Aorta (tissue), 5 donors: ENCODE data around the gene PTPA. TPM values are rescaled to one million over a fixed set of nuclear protein-coding genes. Genes with fewer than 3 reads are reported as not detected.
"Not testable (repeated sequence)": the region's sequence is repeated elsewhere in the genome, so short reads cannot be mapped to it uniquely, and the experiment has no call there.

Experiments used
- ATAC-seq: fragments of 200-7000 bp; cut with Tn5 transposase; one replicate; pipeline ENCODE4 v1.9.1; 2022; ENCODE audit warnings: moderate library complexity; ENCODE audit not compliant: low FRiP score
- DNase-seq, 2 donors: peaks; one replicate each; pipeline ENCODE4 v3.0.0-alpha.2; 2020
- H3K27ac ChIP-seq, 2 donors: one replicate each; pipeline ENCODE4 v1.5.1; 2013; ENCODE audit warnings: low read length in 2 of 2, mild to moderate bottlenecking in 2 of 2, moderate library complexity in 2 of 2, control low read depth in 1 of 2, inconsistent platforms in 1 of 2, low read depth in 1 of 2
- H3K27me3 ChIP-seq, 2 donors: one replicate each; pipeline ENCODE4 v1.6.1; 2013; ENCODE audit warnings: control low read depth in 1 of 2, low read length in 1 of 2, mild to moderate bottlenecking in 1 of 2, moderate library complexity in 1 of 2; ENCODE audit not compliant: insufficient read depth in 2 of 2, control insufficient read depth in 1 of 2
- H3K36me3 ChIP-seq, 2 donors: one replicate each; pipeline ENCODE4 v1.6.1; 2013; ENCODE audit warnings: control low read depth in 1 of 2, low read length in 1 of 2, mild to moderate bottlenecking in 1 of 2; ENCODE audit not compliant: insufficient read depth in 2 of 2, control insufficient read depth in 1 of 2
- H3K4me1 ChIP-seq, 2 donors: one replicate each; pipeline ENCODE4 v1.6.1; 2013; ENCODE audit warnings: low read length in 2 of 2, control low read depth in 1 of 2, mild to moderate bottlenecking in 1 of 2, moderate library complexity in 1 of 2; ENCODE audit not compliant: insufficient read depth in 2 of 2, control insufficient read depth in 1 of 2
- H3K4me3 ChIP-seq, 2 donors: one replicate each; pipeline ENCODE4 v1.5.1; 2013; ENCODE audit warnings: low read length in 2 of 2, control low read depth in 1 of 2, mild to moderate bottlenecking in 1 of 2
- H3K9me3 ChIP-seq: one replicate; pipeline ENCODE4 v1.6.1; 2013; ENCODE audit warnings: mild to moderate bottlenecking, low read length; ENCODE audit not compliant: control insufficient read depth
- WGBS, 2 donors: extraction: QIAGEN DNeasy Blood & Tissue Kit; methylation state at CpG; one replicate each; pipeline ENCODE4 v1.1.7; 2013; 5-methylcytosine and 5-hydroxymethylcytosine counted together
- intact Hi-C, 2 donors: fragments of 100-400 bp; cut with DNase I; formaldehyde crosslinking; loops; one replicate each; pipeline versions ENCODE4 v1.14.2 to v1.15.0; 2022
- polyA plus RNA-seq, 2 donors: library from polyadenylated mRNA; stranded (reverse); fragments of 200-250 nt; gene quantifications; one replicate each; pipeline ENCODE4 v1.2.3, GENCODE V29; 2013
- total RNA-seq, 2 donors: library from RNA; stranded (reverse); fragmentation: NEBNext Ultra II Directional; extraction: Animal tissue kit (Norgen Biotek cat#: 25700); gene quantifications; one replicate each; pipeline ENCODE4 v1.2.1, GENCODE V29; 2021
- donor health status: healthy with polysubstance abuse.
- donor health status: Bipolar disorder and iron deficiency.
- donor health status: DM: no; HTN: no; CAD: no.
- donor health status: DM: no; HTN: no; CAD: no.
- donor health status: DM: yes; HTN: yes; CAD: no.

The PTPA gene
- total and polyA plus RNA-seq, 4 donors = 60.6 to 156 (median 76.7) TPM

DNA sequence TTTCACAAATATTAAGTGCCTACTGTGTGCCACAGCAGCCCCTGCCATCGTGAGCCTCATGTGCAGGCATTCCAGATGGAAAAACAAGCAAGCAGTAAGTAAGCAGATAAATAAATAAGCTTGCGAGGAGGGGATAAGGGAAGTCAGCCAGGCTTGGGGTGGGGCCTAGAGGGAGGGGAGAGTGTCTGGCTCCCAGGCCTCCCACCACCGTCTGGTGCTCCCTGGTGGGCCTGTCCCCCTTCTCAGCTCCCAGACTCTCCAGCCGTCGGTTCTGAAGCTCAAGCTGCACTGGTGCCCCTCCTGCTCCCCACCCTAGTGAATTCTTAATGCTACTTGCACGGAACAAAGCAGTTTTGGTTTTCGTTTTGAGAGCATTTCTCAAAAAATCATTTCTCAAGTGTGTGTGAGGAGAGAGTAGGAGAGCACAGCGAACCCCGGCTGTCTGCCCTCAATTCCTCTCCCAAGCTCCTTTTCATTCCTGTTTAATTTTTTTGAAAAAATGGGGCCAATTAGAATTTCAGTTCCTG lies 73.4 kb downstream of the PTPA start:
- intact Hi-C loops = loop anchor here in 1 of 2 donors (10.0 kb wide), 1 partner anchor 60 kb away; no protein-coding TSS in a partner anchor
- H3K27ac ChIP-seq = no peak overlapping the region
- H3K4me1 ChIP-seq = no peaks in the 10 kb centered on the region
- H3K9me3 ChIP-seq = no peaks in the 10 kb centered on the region
- no peaks in the 10 kb centered on the region for H3K27me3 ChIP-seq
- ATAC-seq (no peak), DNase-seq (no peak)
- 79 to 90% methylated on average over 8 to 9 of the region's 9 CpGs for WGBS, 2 donors
- no peak overlapping the region for H3K4me3 ChIP-seq
- H3K36me3 ChIP-seq = no peaks in the 10 kb centered on the region

DNA sequence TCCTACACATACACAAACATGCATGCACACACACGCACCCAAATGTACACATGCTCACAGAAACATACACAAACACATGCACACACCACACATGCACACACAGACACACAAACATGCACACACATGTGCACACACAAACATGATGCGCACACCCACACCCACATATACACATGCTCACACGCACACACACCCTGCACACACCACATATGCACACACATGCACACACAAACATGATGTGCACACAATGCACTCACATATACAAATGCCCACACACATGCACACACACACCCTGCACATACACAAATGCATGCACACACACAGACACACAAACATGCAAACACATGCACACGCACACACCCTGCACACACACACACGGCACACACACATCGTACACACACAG lies 74.2 kb downstream of the PTPA start:
- WGBS, 2 donors = 90 to 93% methylated on average over 6 of the region's 6 CpGs
- Histone ChIP-seq H3K4me1 (no peaks in the 10 kb centered on the region), H3K4me3 (no peak overlapping the region), H3K27ac (no peak overlapping the region), H3K9me3 (no peaks in the 10 kb centered on the region), H3K36me3 (no peaks in the 10 kb centered on the region), H3K27me3 (no peaks in the 10 kb centered on the region)
- DNase-seq = no peak
- intact Hi-C loops = loop anchor here in 1 of 2 donors (10.0 kb wide), 1 partner anchor 59 kb away; no protein-coding TSS in a partner anchor
- no peak for ATAC-seq

DNA sequence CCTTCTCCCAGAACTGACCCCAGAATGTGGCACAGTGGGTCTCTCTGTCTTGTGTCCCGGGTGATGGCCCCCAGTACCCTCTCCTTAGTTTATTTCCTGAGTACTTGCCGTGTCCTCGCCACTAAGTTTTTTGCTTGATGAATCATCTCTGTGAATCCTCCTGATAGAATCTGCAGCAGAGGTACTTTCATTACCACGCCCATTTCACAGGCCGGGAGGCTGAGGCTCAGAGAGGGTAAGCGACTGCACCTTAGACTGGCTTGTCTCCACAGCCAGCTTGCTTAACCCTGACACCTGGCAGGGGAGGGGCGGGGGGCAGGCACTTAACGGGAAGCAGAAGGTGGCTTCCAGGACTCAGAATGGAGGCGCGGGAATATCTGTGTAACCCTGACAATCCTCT lies 74.8 kb downstream of the PTPA start:
- Histone ChIP-seq H3K4me3 (no peak overlapping the region), H3K27ac (no peak overlapping the region), H3K4me1 (no peaks in the 10 kb centered on the region), H3K36me3 (no peaks in the 10 kb centered on the region), H3K9me3 (no peaks in the 10 kb centered on the region), H3K27me3 (no peaks in the 10 kb centered on the region)
- 92 to 93% methylated on average over 10 of the region's 10 CpGs for WGBS, 2 donors
- no peak for ATAC-seq
- intact Hi-C loops = loop anchor here in 1 of 2 donors (10.0 kb wide), 1 partner anchor 59 kb away; no protein-coding TSS in a partner anchor
- DNase-seq = no peak

DNA sequence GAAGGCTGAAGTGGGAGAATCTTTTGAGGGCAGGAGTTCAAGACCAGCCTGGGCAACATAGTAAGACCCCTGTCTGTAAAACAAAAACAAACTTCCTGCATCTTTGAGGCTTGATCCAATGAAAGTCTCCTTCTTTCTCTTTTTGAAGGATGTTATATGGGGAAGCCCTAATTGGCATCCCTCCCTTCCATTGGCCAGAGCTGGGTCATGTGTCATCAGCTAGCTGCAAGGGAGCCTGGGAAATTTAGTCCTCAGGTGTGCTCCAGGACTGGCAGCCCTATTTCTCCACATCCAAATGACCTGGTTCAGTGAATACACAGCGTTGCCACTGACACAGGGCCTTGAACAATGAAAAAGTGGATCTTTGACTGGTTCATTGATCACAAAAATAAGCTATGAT lies 75.8 kb downstream of the PTPA start:
- intact Hi-C loops = loop anchor here in 1 of 2 donors (10.0 kb wide), 1 partner anchor 58 kb away; no protein-coding TSS in a partner anchor
- Histone ChIP-seq H3K27me3 (no peaks in the 10 kb centered on the region), H3K4me1 (no peaks in the 10 kb centered on the region), H3K4me3 (no peak overlapping the region), H3K36me3 (no peaks in the 10 kb centered on the region), H3K27ac (no peak overlapping the region), H3K9me3 (no peaks in the 10 kb centered on the region)
- DNase-seq = no peak
- 89% methylated on average over 1 of the region's 1 CpG for WGBS, 2 donors
- no peak for ATAC-seq

DNA sequence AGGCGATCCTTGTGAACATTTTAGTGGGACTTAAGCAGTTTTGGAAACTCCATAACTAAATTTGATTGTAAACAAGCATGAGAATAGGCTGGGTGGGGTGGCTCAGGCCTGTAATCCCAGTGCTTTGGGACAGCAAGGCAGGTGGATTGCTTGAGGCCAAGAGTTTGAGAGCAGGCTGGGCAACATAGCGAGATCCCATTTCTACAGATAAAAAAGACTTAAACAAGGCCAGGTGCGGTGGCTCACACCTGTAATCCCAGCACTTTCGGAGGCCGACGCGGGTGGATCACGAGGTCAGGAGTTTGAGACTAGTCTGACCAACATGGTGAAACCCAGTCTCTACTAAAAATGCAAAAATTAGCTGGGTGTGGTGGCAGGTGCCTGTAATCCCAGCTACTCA lies 78.8 kb downstream of the PTPA start:
- not testable (repeated sequence) for H3K9me3 ChIP-seq, H3K27ac ChIP-seq, DNase-seq, H3K4me1 ChIP-seq, H3K27me3 ChIP-seq, H3K36me3 ChIP-seq, H3K4me3 ChIP-seq, ATAC-seq
- WGBS, 2 donors = 98% methylated on average over 8 of the region's 8 CpGs
- intact Hi-C loops = loop anchor here in 1 of 2 donors (10.0 kb wide), 1 partner anchor 55 kb away; no protein-coding TSS in a partner anchor

DNA sequence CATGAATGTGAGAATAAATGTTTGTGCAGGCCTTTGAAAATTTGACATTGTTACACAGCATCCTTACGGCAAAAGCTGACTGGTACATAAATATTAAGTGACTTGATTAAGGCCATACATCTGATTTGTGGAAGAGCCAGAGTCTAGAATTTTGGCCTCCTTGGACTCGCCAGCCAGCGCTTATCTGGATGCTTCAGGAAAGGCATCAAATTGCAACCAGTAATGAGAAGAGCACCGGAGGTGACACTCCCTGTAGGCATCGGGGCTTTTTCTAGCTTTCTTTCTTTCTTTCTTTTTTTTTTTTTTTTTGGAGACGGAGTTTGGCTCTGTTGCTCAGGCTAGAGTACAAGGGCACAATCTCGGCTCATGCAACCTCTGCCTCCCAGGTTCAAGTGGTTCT lies 80.0 kb downstream of the PTPA start:
- Histone ChIP-seq H3K36me3 (no peaks in the 10 kb centered on the region), H3K4me3 (no peak overlapping the region), H3K27me3 (no peaks in the 10 kb centered on the region), H3K4me1 (no peaks in the 10 kb centered on the region), H3K27ac (no peak overlapping the region), H3K9me3 (no peaks in the 10 kb centered on the region)
- WGBS, 2 donors = 95% methylated on average over 7 of the region's 7 CpGs
- no peak for DNase-seq
- ATAC-seq = no peak
- intact Hi-C loops = no loop called here

DNA sequence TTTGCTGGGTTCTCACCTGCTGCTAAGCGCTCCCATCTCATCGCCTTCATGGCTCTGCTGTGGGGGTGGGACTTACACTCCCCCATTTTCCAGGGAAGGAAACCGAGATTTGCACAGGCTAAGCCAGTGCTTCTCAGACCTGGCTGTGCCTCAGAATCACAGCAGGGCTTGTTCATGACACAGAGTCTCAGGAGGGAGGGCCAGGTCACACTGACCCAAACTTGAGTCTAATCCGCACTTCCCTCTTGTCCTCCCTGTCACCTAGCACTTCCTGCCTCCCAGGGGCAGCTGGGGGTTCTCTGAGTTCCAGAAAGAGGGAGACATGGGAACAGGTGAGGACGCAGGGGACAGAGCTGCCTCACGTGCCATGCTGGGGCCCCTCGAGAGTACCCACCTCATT lies 82.4 kb downstream of the PTPA start:
- DNase-seq (no peak), ATAC-seq (no peak)
- intact Hi-C loops = no loop called here

DNA sequence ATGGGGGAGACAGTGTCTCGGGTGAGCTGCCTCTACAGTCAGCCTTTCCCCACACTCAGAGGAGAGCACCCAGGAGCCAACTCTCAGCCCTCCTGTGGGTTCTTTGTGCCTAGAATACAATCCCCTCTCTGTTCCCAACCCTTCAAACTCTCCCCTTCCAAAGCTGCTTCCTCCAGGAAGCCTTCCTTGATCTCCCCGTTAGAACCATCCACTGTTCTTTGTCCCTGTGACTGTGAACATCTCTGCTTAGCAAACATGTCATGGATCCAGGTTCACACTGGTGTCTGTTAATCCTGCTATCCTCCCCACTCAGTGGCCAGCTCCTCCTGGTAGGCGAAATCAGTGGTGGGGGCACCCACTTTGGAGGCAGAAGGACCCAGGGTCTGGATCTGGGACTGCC lies 83.0 kb downstream of the PTPA start:
- Histone ChIP-seq H3K27me3 (no peaks in the 10 kb centered on the region), H3K27ac (no peak overlapping the region), H3K36me3 (no peaks in the 10 kb centered on the region), H3K4me1 (no peaks in the 10 kb centered on the region), H3K9me3 (no peaks in the 10 kb centered on the region), H3K4me3 (no peak overlapping the region)
- 83 to 89% methylated on average over 3 of the region's 3 CpGs for WGBS, 2 donors
- no peak for DNase-seq
- no peak for ATAC-seq
- intact Hi-C loops = no loop called here

More for the DNA sequence above, 82.4 kb downstream of the PTPA start:
- H3K4me3 ChIP-seq = no peak overlapping the region
- H3K36me3 ChIP-seq = no peaks in the 10 kb centered on the region
- 90 to 92% methylated on average over 7 of the region's 7 CpGs for WGBS, 2 donors
- no peaks in the 10 kb centered on the region for H3K9me3 ChIP-seq
- no peaks in the 10 kb centered on the region for H3K27me3 ChIP-seq
- no peak overlapping the region for H3K27ac ChIP-seq
- no peaks in the 10 kb centered on the region for H3K4me1 ChIP-seq

DNA sequence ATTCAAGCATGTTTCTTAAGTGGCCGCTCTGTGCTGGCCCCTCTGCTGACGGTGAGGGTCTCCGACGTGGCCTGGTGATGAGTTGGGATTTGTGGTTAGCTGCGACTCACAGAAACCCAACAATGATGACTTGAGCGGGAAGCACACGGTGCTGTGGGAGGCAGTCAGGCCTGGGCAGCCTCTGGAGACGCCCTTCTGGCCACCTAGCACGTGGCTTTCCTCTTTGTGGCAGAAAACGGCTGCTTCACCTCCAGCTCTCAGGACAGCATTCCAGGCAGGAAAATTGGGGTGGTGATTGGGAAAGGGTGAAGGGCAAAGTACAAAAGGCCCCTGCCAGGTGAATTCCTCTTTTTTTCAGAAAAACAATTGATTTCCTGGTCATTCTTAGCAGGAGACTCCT lies 84.4 kb downstream of the PTPA start:
- ATAC-seq (no peak), DNase-seq (no peak)
- Histone ChIP-seq H3K27me3 (no peaks in the 10 kb centered on the region), H3K4me3 (no peak overlapping the region), H3K27ac (no peak overlapping the region), H3K9me3 (no peaks in the 10 kb centered on the region), H3K36me3 (no peaks in the 10 kb centered on the region), H3K4me1 (no peaks in the 10 kb centered on the region)
- intact Hi-C loops = no loop called here
- 95 to 97% methylated on average over 10 of the region's 10 CpGs for WGBS, 2 donors
